A673 (cell line): ENCODE measurements around the gene MAP2K3. TPM values are rescaled to one million over a fixed set of nuclear protein-coding genes. Genes with fewer than 3 reads are reported as not detected.

Experiments
- BruUV-seq: library from RNA; stranded (reverse); fragments of 400-500 nt; replicated peaks from 2 replicates; lab custom pipeline; 2021; lab: Mats Ljungman, UMichigan
- CTCF ChIA-PET: fragments of 300-600 bp; sonication (Branson Sonifier 250); formaldehyde crosslinking; loops from one replicate; lab custom pipeline; 2022; ENCODE audit warnings: antibody characterized with exemption; lab: Charles Lee
- POLR2A ChIA-PET: fragments of 300-600 bp; sonication (Branson Sonifier 250); formaldehyde crosslinking; loops from one replicate; lab custom pipeline; 2022; ENCODE audit warnings: antibody characterized with exemption; ENCODE audit not compliant: low non-redundant PET; lab: Charles Lee
- DNase-seq: peaks from one replicate; pipeline ENCODE4 v3.0.0-alpha.2; 2015; ENCODE audit warnings: low spot score
- H3K27ac ChIP-seq: fragments of 200-600 bp; sonication (generic); 2 replicates; pipeline ENCODE4 v1.5.1; 2016; ENCODE audit warnings: mixed run types, low read depth, mild to moderate bottlenecking, mixed read lengths, antibody characterized with exemption, low read length; ENCODE audit not compliant: poor library complexity, severe bottlenecking
- H3K27me3 ChIP-seq: fragments of 200-600 bp; sonication (generic); replicated peaks from 2 replicates; pipeline ENCODE4 v1.6.1; 2017; ENCODE audit warnings: mixed run types, low read depth, mild to moderate bottlenecking, mixed read lengths, antibody characterized with exemption, low read length; ENCODE audit not compliant: insufficient read depth, poor library complexity
- H3K36me3 ChIP-seq: fragments of 200-600 bp; sonication (generic); 2 replicates; pipeline ENCODE4 v1.6.1; 2016; ENCODE audit warnings: mixed run types, mild to moderate bottlenecking, mixed read lengths, antibody characterized with exemption, low read length; ENCODE audit not compliant: insufficient read depth, poor library complexity, severe bottlenecking
- H3K4me1 ChIP-seq: fragments of 200-600 bp; sonication (generic); 2 replicates; pipeline ENCODE4 v1.6.1; 2017; ENCODE audit warnings: mixed run types, mild to moderate bottlenecking, mixed read lengths, antibody characterized with exemption, low read length; ENCODE audit not compliant: insufficient read depth, poor library complexity, severe bottlenecking
- H3K4me3 ChIP-seq: fragments of 200-600 bp; sonication (generic); 2 replicates; pipeline ENCODE4 v1.5.1; 2016; ENCODE audit warnings: low read depth, mixed run types, mild to moderate bottlenecking, mixed read lengths, low read length; ENCODE audit not compliant: poor library complexity, severe bottlenecking
- H3K9me3 ChIP-seq: fragments of 200-600 bp; sonication (generic); 2 replicates; pipeline ENCODE4 v1.6.1; 2016; ENCODE audit warnings: mixed run types, low read depth, mild to moderate bottlenecking, mixed read lengths, antibody characterized with exemption, low read length; ENCODE audit not compliant: poor library complexity, severe bottlenecking
- EZH2 ChIP-seq: fragments of 200-600 bp; sonication (generic); IDR thresholded peaks from 2 replicates; pipeline ENCODE4 v1.6.1; 2017; ENCODE audit warnings: borderline replicate concordance, low read depth, mild to moderate bottlenecking, mixed read lengths, antibody characterized with exemption, low read length; ENCODE audit not compliant: poor library complexity, severe bottlenecking
- intact Hi-C: fragments of 100-400 bp; cut with micrococcal nuclease; formaldehyde crosslinking; loops from one replicate; pipeline ENCODE4 v1.10.0; 2022; ENCODE audit not compliant: unreplicated experiment
- total RNA-seq: library from RNA; stranded (reverse); gene quantifications from 2 replicates; pipeline ENCODE4 v1.2.3, GENCODE V29; 2021
- TF ChIP-seq, protein P1 (sequence below): fragments of 300-800, 200-600 bp; sonication (generic); conservative IDR thresholded peaks from 2 replicates; pipeline ENCODE4 v1.5.1; 2017; ENCODE audit warnings: low read depth, mild to moderate bottlenecking, antibody characterized with exemption, low read length, moderate library complexity, mixed read lengths

The MAP2K3 gene
- total RNA-seq, 1 experiment from 2014 or later = 44.0 TPM

GRCh38 chr17:21297597-21297996 is 13.1 kb downstream of the MAP2K3 start:
- intact Hi-C loops = no loop called here
- no peaks in the 10 kb centered on the region for H3K27me3 ChIP-seq
- DNase-seq = no peak
- no peak overlapping the region for H3K27ac ChIP-seq
- no peaks in the 10 kb centered on the region for H3K4me1 ChIP-seq
- peaks cover 5% of the 10 kb centered on the region for H3K36me3 ChIP-seq
- TF ChIP-seq EZH2 = no peak
- CTCF ChIA-PET = no interaction called here
- H3K9me3 ChIP-seq = peaks cover 17% of the 10 kb centered on the region
- no TSS peak for BruUV-seq
- H3K4me3 ChIP-seq = no peak overlapping the region
- POLR2A ChIA-PET = no interaction called here

DNA sequence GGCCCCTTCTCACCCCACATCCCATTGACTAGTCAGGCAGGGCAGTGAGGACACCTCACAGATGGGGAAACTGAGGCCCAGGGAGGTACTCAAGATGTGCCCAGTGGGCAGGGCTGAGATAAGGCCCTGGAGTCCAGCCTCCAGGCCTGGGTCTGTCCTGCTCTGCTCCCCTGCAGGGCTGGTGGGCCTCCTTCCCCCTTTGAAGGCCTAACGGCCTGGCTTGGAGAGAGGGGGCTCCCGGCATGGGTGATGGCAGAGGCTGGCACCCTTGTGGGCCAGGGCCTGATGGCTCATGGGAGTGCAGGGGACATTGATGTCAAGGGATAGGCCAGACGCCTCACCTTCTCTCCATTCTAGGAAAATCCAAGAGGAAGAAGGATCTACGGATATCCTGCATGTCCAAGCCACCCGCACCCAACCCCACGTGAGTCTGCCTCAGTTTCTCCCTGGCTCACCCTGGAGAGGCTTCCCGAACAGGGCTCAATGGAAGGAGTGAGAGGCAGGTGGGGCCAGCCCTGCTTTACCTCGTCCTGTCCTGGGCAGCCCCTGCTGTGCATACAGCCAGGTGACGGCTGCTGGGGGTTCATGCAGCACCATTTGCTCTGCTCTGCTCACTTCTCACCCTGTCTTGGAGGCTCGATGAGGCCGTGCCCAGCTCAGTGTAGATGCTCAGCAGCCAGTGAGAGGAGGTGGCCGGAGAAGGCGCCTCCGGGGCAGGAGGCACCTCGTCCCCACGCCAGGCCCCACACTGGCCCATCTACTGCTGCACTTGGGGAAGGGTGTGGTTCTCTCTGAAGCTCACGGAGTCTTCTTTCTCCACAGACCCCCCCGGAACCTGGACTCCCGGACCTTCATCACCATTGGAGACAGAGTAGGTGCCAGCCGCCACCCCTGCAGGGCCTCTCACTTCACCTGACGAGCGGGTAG is 13.8 kb downstream of the MAP2K3 start:
- Histone ChIP-seq H3K4me3 (no peak overlapping the region), H3K27me3 (no peaks in the 10 kb centered on the region), H3K36me3 (peaks cover 5% of the 10 kb centered on the region), H3K4me1 (no peaks in the 10 kb centered on the region), H3K27ac (no peak overlapping the region), H3K9me3 (peaks cover 14% of the 10 kb centered on the region)
- no peak for DNase-seq
- CTCF ChIA-PET = no interaction called here
- TF ChIP-seq EZH2 = no peak
- TF ChIP-seq, protein P1, sequence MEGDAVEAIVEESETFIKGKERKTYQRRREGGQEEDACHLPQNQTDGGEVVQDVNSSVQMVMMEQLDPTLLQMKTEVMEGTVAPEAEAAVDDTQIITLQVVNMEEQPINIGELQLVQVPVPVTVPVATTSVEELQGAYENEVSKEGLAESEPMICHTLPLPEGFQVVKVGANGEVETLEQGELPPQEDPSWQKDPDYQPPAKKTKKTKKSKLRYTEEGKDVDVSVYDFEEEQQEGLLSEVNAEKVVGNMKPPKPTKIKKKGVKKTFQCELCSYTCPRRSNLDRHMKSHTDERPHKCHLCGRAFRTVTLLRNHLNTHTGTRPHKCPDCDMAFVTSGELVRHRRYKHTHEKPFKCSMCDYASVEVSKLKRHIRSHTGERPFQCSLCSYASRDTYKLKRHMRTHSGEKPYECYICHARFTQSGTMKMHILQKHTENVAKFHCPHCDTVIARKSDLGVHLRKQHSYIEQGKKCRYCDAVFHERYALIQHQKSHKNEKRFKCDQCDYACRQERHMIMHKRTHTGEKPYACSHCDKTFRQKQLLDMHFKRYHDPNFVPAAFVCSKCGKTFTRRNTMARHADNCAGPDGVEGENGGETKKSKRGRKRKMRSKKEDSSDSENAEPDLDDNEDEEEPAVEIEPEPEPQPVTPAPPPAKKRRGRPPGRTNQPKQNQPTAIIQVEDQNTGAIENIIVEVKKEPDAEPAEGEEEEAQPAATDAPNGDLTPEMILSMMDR = no peak
- BruUV-seq = no TSS peak
- intact Hi-C loops = no loop called here
- POLR2A ChIA-PET = no interaction called here

- Histone ChIP-seq H3K4me3 (no peak overlapping the region), H3K27ac (no peak overlapping the region), H3K27me3 (no peaks in the 10 kb centered on the region), H3K9me3 (peaks cover 15% of the 10 kb centered on the region), H3K36me3 (peaks cover 6% of the 10 kb centered on the region), H3K4me1 (no peaks in the 10 kb centered on the region)
- ChIA-PET CTCF (no interaction called here), POLR2A (no interaction called here)
- no peak for DNase-seq
- intact Hi-C loops = no loop called here
- TF ChIP-seq, protein P1 = no peak
- TF ChIP-seq EZH2 = no peak
- no TSS peak for BruUV-seq
These were observed 14.5 kb downstream of the MAP2K3 start for GRCh38 chr17:21298983-21299519.
